Measurements from ENCODE around the gene AUH. TPM values are rescaled to one million over a fixed set of nuclear protein-coding genes. Genes with fewer than 3 reads are reported as not detected.

AUH gene
- total RNA-seq, 1 experiment from 2014 or later = 29.0 TPM

DNA sequence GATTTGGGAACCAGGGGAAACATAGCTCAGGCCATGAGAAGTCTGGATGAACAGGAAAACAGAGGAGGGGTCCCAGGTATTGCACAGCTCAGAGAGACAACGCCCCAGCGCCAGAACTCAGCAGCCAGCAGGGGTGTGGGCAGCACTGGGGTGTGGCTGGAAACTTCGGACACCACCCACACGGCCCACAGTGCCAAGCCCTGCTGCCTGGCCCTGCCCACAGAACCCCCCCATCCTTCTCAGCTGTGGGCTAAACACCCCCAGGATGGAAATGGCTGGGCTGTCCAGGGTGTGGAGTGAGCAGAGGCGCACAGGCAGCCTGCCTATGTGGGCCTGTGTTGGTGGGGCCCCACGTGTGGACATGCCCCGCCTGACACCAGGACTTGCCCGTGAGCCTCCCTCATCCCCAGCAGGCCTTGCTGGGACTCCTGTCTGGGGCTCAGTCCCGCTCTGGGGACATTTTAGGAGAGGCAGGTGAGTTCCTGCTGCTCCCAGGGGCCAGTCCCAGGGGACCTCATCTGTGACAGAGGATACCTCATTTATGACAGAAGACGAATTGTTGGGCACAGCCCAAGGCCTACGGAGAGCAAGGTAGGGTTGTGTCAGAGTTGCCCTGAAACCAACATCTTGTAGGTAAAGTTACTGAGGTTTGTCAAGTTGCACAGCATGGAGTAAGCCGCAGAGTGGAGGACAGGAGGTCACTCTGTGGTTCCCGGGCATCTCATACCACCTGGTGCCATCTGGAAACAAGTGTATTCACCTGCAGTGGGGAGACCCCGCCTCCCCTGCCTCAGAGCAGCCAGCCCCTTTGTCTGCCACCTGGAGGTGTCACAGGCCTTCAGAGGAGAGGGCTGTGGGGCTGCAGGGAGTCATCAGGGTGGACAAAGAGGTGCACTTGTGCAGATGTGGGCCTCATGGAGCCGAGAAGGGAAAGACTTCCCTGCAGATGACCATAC lies 183.2 kb downstream of the AUH start:
- ChIA-PET POLR2A (no interaction called here), CTCF (no interaction called here), RAD21 (ENCODE audit: low non-redundant PET in 1 of 2, low total read pairs in 2 of 2, uncharacterized antibody in 2 of 2, unreplicated experiment in 2 of 2) (no interaction called here)
- no peaks in the 10 kb centered on the region for H3K79me2 ChIP-seq (ENCODE audit: insufficient read depth, low read length)
- H3K4me3 ChIP-seq (replicated peaks in 1 of 2; ENCODE audit: low read depth in 1 of 2, low read length in 2 of 2) = no peak overlapping the region
- H3K9me3 ChIP-seq (ENCODE audit: control insufficient read depth in 1 of 2, insufficient read depth in 1 of 2, low read depth in 1 of 2, low read length in 2 of 2) = no peaks in the 10 kb centered on the region
- no TSS peak for BruUV-seq (replicated peaks)
- H3K4me1 ChIP-seq (ENCODE audit: control insufficient read depth in 1 of 2, insufficient read depth in 2 of 2, low read length in 2 of 2) = peaks cover 10 to 27% of the 10 kb centered on the region in 2 experiments
- no peaks in the 10 kb centered on the region for H3K27me3 ChIP-seq (ENCODE audit: insufficient read depth, low read length)
- H3K9ac ChIP-seq (ENCODE audit: low read length) = no peak overlapping the region
- ATAC-seq (peak; percentile 46; the same call in 1 of the 2 replicates), DNase-seq (ENCODE audit: low read depth, low spot score) (no peak)
- no peaks in the 10 kb centered on the region for H3K9me2 ChIP-seq (ENCODE audit: insufficient read depth)
- no peaks in the 10 kb centered on the region for H4K20me1 ChIP-seq (ENCODE audit: insufficient read depth)
- H2AFZ ChIP-seq (ENCODE audit: low read depth, low read length, poor library complexity, severe bottlenecking) = no peak overlapping the region
- intact Hi-C loops (cut with micrococcal nuclease) = no loop called here
- TF ChIP-seq SP1 (IDR thresholded peaks at IDR 0.05; ENCODE audit: low read depth) (no peak), POLR2AphosphoS5 (IDR thresholded peaks at IDR 0.05; ENCODE audit: low read depth, low read length) (no peak), TCF7L2 (IDR thresholded peaks at IDR 0.05; ENCODE audit: borderline replicate concordance, extremely low read depth, insufficient read depth, insufficient read length) (no peak), ELF1 (IDR thresholded peaks at IDR 0.05; ENCODE audit: borderline replicate concordance, low read depth) (no peak), FOSL1 (IDR thresholded peaks at IDR 0.05; ENCODE audit: low read depth) (no peak), MAX (IDR thresholded peaks at IDR 0.05) (no peak), SIN3A (IDR thresholded peaks at IDR 0.05; ENCODE audit: low read depth) (no peak), CBX3 (IDR thresholded peaks at IDR 0.05; ENCODE audit: low read depth) (no peak), YY1 (IDR thresholded peaks at IDR 0.05; ENCODE audit: extremely low read depth, insufficient replicate concordance, low read depth, low read length) (no peak), RAD21 (IDR thresholded peaks at IDR 0.05; ENCODE audit: low read depth) (no peak)
- TF ChIP-seq, protein P1, sequence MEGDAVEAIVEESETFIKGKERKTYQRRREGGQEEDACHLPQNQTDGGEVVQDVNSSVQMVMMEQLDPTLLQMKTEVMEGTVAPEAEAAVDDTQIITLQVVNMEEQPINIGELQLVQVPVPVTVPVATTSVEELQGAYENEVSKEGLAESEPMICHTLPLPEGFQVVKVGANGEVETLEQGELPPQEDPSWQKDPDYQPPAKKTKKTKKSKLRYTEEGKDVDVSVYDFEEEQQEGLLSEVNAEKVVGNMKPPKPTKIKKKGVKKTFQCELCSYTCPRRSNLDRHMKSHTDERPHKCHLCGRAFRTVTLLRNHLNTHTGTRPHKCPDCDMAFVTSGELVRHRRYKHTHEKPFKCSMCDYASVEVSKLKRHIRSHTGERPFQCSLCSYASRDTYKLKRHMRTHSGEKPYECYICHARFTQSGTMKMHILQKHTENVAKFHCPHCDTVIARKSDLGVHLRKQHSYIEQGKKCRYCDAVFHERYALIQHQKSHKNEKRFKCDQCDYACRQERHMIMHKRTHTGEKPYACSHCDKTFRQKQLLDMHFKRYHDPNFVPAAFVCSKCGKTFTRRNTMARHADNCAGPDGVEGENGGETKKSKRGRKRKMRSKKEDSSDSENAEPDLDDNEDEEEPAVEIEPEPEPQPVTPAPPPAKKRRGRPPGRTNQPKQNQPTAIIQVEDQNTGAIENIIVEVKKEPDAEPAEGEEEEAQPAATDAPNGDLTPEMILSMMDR (IDR thresholded peaks at IDR 0.05 in 2 of 3, conservative IDR thresholded peaks at IDR 0.05 in 1 of 3; ENCODE audit: borderline replicate concordance in 1 of 3, insufficient read depth in 1 of 3, low read depth in 2 of 3, low read length in 2 of 3) = no peak
- H3K36me3 ChIP-seq (ENCODE audit: control insufficient read depth in 1 of 2, insufficient read depth in 2 of 2, low read length in 2 of 2) = no peaks in the 10 kb centered on the region
- no peak overlapping the region for H3K4me2 ChIP-seq (ENCODE audit: low read length)
- no peak overlapping the region; the same call in 1 of the 2 replicates for H3K27ac ChIP-seq (ENCODE audit: low read depth, low read length)

All from HCT116 (cell line).